Measurements from ENCODE around the gene RRP1. TPM values are rescaled to one million over a fixed set of nuclear protein-coding genes. Genes with fewer than 3 reads are reported as not detected.

Gene RRP1
- polyA plus RNA-seq, 4 donors = 27.1 to 34.6 (median 33.7) TPM

GRCh38 chr21:43758111-43758641, 31.2 kb upstream of the RRP1 start:
- DNase-seq (ENCODE audit: low read depth in 4 of 4, low spot score in 2 of 4) = no peak

DNA sequence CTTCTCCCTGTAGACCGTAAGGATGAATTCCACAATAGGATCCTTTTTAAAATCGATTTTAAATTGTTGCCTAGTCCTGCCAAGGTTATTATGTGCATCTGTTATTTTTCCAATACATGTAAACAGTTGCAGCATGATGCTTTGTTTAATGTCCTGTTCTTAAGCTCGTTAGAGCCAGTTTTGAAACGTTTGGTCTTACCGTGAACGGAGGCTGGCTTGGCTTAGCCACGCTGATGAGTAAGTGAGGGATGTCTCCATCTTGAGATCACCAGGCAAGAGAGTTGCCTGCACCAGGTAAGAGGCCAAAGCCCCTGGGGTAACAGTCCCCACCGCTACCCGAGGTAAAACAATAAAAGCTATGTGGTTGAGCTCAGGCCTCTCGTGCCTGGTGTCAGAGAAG, 30.6 kb upstream of the RRP1 start:
- no peak for DNase-seq (ENCODE audit: low read depth in 4 of 4, low spot score in 2 of 4)

DNA sequence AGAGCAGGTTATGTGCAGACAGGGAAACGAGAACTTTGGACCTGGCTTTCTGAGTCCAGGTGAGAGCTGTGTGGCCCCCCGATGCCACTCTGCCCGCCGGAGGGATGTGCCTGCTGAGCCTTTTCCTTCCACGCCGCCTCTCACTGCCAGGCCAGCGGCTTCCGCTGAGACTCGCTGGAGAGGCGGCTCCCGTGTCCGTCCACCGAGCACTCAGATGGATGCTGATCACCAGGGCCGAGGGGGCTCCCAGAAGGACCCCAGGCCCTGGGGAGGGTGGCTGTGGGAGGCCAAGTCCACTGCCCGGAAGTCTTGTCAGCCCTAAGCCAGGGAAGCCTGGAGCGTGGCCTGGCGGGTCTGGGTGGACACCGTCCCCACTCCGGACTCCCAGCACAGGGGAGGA, 29.7 kb upstream of the RRP1 start:
- no peak for DNase-seq (ENCODE audit: low read depth in 4 of 4, low spot score in 2 of 4)

DNA sequence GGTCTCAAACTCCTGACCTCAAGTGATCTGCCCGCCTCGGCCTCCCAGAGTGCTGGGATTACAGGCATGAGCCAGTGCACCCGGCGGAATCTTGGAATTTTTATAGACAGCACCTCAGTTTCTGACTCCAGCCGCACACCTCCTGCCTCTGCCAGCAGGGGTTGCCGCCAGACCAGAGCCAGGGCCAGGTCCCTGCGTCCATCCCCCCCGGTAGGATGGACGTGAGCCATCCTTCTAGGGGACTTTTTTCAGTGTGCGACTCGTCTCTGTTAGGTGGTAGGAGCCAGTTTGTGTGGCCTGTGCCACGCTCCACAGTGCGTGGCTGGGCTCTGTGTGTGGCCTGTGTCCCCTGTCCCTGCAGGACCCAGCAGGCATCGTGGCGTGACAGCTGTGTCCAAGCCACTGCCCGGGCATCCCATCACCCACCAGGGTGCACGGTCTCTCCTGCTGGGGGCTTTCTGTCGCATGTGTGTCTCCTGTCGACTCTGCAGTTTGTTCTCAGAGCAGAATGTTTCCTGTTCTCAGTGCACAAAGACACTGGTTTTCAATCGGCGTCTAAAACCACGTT, 28.9 kb upstream of the RRP1 start:
- DNase-seq (ENCODE audit: low read depth in 4 of 4, low spot score in 2 of 4) = no peak

DNA sequence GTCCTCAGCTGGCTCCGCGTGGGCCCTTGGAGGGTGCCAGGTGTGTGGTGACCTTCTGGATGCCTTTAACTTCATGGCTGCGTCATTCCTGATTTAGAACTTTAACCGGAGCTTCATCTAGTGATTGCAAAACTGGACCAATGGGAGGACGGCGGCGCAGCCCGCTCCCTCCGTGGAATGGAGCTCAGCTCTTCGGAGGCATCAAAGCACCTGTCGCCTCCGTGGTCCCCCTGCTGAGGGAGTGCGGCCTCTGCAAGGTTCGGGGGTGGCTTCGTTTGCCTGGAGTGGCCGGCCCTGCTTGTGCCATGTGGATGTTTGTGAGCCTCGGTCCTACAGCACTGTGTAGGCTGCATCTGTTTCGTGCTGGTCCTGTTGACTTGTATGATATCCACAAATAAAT, 27.5 kb upstream of the RRP1 start:
- DNase-seq (ENCODE audit: low read depth in 4 of 4, low spot score in 2 of 4) = no peak

DNA sequence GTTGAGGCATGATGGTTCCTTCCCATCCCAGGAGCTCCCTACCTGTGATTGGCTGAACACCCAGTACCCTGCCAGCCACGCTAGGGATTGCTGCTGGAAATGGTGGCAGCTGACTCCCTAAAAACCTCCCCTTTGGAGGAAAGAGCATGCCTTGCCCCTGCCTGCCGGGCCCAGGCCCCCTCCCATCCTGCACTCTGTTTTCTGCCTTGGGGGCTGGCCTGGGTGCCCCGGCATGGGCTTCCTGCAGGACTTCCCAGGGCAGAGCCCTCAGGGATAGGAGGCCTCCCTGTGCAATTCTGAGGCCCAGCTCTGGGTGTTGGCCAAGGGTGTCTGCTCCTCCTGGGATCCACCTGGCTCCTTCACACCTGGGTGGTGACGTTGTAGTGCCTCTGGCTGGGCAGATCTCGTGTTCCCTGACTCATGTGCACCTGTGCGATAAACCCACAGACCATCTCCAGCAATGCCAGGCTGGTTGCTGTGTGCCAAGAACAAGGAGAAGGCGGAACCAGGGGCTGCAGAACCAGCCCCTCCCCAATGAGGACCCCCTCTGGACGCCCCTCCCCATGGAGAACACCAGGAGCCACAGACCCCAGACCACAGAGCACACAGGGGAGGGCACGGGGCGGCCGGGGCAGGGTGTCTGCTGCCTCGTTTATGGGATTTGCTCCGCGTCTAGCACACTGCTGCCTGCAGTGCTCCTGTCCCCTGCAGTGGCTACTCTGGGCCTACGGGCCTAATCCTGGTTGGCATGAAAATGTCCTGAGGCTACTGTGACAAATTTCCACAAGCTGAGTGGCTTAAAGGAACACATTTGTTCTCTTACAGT, 26.9 kb upstream of the RRP1 start:
- no peak for DNase-seq (ENCODE audit: low read depth in 4 of 4, low spot score in 2 of 4)

DNA sequence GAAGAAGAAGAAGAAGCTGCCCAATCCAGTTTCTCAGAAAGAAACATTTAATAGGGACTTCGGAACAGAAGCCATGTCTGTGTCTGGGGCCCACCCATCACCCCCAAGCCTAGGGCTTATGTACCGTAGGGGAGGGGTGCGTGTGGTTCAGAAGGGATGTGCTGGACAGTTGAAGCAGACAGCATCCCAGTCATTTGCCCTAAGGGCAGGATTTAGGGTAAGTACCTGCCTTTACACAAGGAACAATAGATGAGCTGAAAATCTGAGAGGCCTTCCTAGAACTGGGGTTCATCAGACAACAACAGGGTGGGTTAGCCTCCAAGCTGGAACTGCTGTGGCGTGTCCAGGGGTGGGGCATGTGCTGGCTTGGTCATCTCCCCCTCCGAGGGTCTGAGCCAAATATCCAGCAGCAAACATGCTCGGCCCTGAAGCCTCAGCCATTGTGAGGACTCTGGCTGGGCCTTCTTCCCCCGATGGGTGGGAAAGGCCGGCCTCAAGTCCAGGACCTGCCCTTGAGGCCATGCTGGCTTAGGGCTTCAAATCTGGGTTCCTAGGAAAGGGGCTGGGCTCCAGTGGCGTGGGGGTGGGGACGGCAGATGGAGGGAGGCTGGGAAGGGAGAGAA, 25.4 kb upstream of the RRP1 start:
- DNase-seq (ENCODE audit: low read depth in 4 of 4, low spot score in 2 of 4) = no peak

DNA sequence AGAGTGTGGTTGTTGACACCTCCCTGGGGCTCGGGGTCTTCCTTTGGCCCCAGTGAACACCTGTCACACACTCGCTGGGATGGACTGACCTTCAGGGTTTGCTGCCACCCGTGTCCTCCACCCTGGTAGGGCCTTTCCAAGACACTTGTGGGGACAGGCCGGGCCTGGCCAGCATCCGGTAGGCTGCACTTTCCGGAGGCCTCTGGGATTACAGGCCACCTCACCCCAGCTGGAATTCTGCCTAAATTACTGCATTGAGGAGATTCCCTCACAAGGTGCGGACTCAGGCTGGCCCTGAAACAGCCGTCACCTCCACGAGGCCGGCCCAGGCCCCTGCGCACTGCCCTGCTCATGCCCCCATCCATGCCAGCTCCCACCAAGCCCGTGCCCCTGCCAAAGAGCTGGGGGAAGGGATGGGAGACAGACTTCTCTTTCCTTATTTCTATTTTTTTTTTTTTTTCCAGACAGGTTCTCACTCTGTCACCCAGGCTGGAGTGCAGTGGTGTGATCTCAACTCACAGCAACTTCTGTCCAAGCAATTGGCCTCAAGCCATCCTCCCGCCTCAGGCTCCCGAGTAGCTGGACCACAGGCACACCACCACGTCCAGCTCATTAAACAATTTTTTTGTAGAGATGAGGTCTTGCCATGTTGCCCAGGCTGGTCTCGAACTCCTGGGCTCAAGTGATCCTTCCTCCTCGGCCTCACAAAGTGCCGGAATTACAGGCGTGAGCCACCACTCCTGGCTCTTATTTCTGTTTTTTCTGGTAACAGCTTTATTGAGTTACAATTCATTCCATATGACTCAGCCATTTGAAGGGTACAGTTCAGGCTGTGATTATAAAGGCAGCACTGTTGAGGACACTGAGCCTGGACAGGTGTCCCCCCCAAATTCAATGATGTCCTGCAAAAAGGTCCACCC, 24.5 kb upstream of the RRP1 start:
- no peak for DNase-seq (ENCODE audit: low read depth in 4 of 4, low spot score in 2 of 4)

- no peak for DNase-seq (ENCODE audit: low read depth in 4 of 4, low spot score in 2 of 4)
These were observed 22.5 kb upstream of the RRP1 start for GRCh38 chr21:43766734-43767497.

GRCh38 chr21:43767498-43767983, 21.8 kb upstream of the RRP1 start:
- no peak for DNase-seq (ENCODE audit: low read depth in 4 of 4, low spot score in 2 of 4)

DNA sequence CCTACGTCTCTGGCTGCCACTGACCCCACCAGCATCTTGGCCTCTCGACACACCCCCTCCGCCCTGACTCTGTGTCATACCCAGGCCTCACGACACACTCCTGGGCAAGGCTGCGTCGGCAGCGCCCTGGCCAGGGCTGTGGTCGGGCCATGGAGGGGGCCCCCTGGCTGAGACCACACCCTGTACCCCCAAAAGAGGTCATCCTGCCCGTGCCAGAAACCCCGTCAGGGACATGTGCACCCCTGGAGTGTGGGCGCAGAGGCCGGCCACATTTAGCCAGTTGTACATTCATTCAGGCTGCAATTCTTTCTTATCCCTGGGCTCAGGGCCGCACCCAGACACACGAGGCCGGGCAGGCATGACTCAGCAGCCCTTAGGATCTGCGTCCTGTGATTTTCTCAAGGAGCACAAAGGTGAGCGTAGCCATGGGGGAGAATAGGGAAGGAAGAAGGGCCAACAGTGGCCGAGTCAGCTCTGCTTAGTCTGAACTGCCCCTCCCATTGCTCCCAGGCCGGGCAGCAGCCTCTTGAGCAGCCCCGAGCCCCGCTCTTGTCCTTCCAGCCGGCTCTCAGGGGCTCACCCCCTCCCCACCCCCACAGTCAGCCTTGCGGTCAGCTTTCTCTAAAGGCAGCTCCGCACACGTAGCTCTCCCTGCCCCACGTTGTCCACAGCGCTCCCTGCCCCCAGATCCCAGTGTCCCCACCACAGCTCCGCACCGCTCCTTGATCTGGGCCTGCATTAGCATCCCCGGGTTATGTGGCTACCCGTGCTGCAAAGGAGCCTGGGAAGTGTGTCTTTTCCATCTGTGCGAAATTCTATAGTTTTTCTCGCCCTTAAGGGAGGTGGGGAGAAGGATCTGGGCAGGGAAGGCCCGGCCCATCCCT, 21.2 kb upstream of the RRP1 start:
- DNase-seq (ENCODE audit: low read depth in 4 of 4, low spot score in 2 of 4) = no peak

GRCh38 chr21:43768868-43769167, 20.6 kb upstream of the RRP1 start:
- DNase-seq (ENCODE audit: low read depth in 4 of 4, low spot score in 2 of 4) = no peak

- no peak for DNase-seq (ENCODE audit: low read depth in 4 of 4, low spot score in 2 of 4)
These were observed 19.9 kb upstream of the RRP1 start for GRCh38 chr21:43769325-43769958.

GRCh38 chr21:43770066-43770655, 19.2 kb upstream of the RRP1 start:
- no peak for DNase-seq (ENCODE audit: low read depth in 4 of 4, low spot score in 2 of 4)

GRCh38 chr21:43771199-43771675, 18.1 kb upstream of the RRP1 start:
- no peak for DNase-seq (ENCODE audit: low read depth in 4 of 4, low spot score in 2 of 4)

DNA sequence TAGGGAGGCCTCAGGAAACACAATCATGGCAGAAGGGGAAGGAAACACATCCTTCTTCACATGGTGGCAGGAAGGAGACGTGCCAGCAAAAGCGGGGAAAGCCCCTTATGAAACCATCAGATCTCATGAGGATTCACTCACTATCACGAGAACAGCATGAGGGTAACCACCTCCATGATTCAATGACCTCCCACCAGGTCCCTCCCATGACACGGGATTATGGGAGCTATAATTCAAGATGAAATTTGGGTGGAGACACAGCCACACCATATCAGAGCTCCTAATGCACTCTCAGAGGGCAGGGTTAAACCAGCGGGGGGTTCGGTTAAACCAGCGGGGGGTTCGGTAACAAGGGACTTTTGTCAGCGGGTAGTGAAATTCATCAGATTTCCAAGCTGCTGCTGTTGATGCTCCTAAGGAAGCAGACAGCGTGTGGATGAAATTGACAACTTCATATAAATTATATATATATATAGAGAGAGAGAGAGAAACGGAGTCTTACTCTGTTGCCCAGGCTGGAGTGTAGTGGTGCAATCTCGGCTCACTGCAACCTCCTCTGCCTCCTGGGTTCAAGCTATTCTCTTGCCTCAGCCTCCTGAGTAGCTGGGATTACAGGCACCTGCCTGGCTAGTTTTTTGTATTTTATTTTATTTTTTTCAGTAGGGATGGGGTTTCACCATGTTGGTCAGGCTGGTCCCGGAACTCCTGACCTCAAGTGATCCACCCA, 17.5 kb upstream of the RRP1 start:
- no peak for DNase-seq (ENCODE audit: low read depth in 4 of 4, low spot score in 2 of 4)

DNA sequence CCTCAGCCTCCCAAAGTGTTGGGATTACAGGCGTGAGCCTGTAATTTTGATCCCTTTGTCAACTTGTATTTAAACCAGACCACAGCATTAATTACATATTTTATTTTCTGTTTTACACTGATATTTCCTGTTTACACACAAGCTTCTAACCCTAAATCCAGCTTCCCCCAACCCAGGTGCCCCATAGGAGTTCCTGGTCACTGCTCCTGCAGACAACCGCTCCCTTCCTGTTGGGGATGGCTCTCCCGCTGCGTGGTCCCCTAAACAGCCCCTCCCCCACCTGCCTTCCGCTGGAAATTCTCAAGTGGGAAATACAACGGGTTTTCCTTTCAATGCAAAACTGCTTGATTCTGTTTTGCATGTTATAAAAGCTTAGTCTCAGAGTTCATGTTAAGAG, 17.0 kb upstream of the RRP1 start:
- DNase-seq (ENCODE audit: low read depth in 4 of 4, low spot score in 2 of 4) = no peak
